ENCODE results near the gene ZNF69. TPM values are rescaled to one million over a fixed set of nuclear protein-coding genes. Genes with fewer than 3 reads are reported as not detected.

The ZNF69 gene
- total and polyA plus RNA-seq, 2 of the 13 experiments (the other 11 are each of a cell fraction or from before 2014, with no cell fraction given): 9.6 to 21.0 TPM

DNA sequence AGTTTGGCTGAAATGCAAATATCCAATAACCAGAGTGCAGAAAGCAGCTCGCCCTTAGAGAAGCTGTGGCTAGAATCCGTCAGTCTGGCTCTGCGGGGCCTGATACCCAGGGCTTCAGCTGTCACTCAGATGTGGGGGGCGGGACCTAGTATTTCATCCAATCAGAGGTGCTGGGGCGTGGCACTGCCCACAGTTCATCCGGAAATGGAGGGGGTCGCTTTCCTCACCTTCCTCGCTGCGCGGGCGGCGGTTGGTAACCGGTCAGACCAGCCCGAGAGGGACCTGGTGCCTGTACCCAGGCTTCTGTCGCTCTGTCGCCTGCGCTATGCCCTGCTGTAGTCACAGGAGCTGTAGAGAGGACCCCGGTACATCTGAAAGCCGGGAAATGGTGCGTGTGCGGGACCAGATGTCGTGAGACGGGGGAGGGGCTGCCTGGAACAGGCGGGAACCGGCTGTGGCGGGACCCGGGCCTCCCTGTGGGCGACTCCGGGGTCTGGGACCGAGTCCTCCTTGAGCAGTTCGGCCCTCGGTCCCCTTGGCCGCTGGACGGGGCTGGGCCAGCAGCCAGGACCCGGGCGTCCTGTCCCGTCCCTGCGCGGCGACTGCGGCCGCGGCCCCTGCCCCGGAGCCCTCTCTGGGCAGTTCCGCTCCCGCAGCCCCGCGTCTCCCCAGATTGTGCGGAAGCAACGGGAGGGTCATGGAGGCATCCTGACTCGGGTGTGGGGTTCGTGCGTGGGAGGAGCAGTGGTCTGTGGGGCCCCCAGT, 37.5 kb downstream of the ZNF69 start, which contains the start of gene ZNF700 (continued):
- no peak; the same call in 1 of the 2 replicates for TF ChIP-seq THRA (CRISPR knock-in tag; IDR thresholded peaks at IDR 0.05; ENCODE audit: borderline replicate concordance)
- no peak for TF ChIP-seq SMARCC2 (IDR thresholded peaks at IDR 0.05)
- no peak for TF ChIP-seq ZNF326 (CRISPR knock-in tag; IDR thresholded peaks at IDR 0.05; ENCODE audit: borderline replicate concordance)
- 0 out of 2 replicates have a peak, but pooled peaks have one; percentile 72 for TF ChIP-seq ZNF276 (CRISPR knock-in tag; IDR thresholded peaks at IDR 0.05; ENCODE audit: low read depth)
- TF ChIP-seq NCOR1 (IDR thresholded peaks at IDR 0.05; ENCODE audit: borderline replicate concordance, low read length): no peak
- TF ChIP-seq MEIS1 (CRISPR knock-in tag; IDR thresholded peaks at IDR 0.05; ENCODE audit: borderline replicate concordance): 0 out of 2 replicates have a peak, but pooled peaks have one; percentile 71
- TF ChIP-seq ZFAT (CRISPR knock-in tag; conservative IDR thresholded peaks at IDR 0.05): no peak
- no peak for TF ChIP-seq ZKSCAN8 (CRISPR knock-in tag; IDR thresholded peaks at IDR 0.05; ENCODE audit: borderline replicate concordance)
- TF ChIP-seq ZNF766 (CRISPR knock-in tag; IDR thresholded peaks at IDR 0.05; ENCODE audit: borderline replicate concordance): 0 out of 2 replicates have a peak, but pooled peaks have one; percentile 31
- no peak for TF ChIP-seq MATR3 (CRISPR knock-in tag; IDR thresholded peaks at IDR 0.05)
- TF ChIP-seq TCF7 (IDR thresholded peaks at IDR 0.05; ENCODE audit: low read depth): no peak
- TF ChIP-seq ZNF883 (CRISPR knock-in tag; IDR thresholded peaks at IDR 0.05; ENCODE audit: not compliant biosample characterization): peak; percentile 86
- TF ChIP-seq NR2F1 (CRISPR knock-in tag; IDR thresholded peaks at IDR 0.05): no peak
- TF ChIP-seq KAT8 (CRISPR knock-in tag; IDR thresholded peaks at IDR 0.05): peak; percentile 62; the same call in 1 of the 2 replicates
- peak; percentile 71; the same call in 1 of the 2 replicates for TF ChIP-seq CCDC6 (CRISPR knock-in tag; IDR thresholded peaks at IDR 0.05)
- TF ChIP-seq NFIC (IDR thresholded peaks at IDR 0.05; ENCODE audit: low read length): no peak
- TF ChIP-seq ZNF558 (CRISPR knock-in tag; IDR thresholded peaks at IDR 0.05; ENCODE audit: borderline replicate concordance): no peak
- TF ChIP-seq ZNF574 (CRISPR knock-in tag; IDR thresholded peaks at IDR 0.05): no peak; the same call in 1 of the 2 replicates
- no peak for TF ChIP-seq ZNF17 (CRISPR knock-in tag; IDR thresholded peaks at IDR 0.05)
- TF ChIP-seq KDM3A (CRISPR knock-in tag; IDR thresholded peaks at IDR 0.05; ENCODE audit: low read depth): peak; percentile 70; the same call in 1 of the 2 replicates
